Measurements from ENCODE around the gene MGAT2. TPM values are rescaled to one million over a fixed set of nuclear protein-coding genes. Genes with fewer than 3 reads are reported as not detected.

The MGAT2 gene
- polyA plus RNA-seq, 3 donors: 8.9 to 38.0 (median 36.3) TPM

DNA sequence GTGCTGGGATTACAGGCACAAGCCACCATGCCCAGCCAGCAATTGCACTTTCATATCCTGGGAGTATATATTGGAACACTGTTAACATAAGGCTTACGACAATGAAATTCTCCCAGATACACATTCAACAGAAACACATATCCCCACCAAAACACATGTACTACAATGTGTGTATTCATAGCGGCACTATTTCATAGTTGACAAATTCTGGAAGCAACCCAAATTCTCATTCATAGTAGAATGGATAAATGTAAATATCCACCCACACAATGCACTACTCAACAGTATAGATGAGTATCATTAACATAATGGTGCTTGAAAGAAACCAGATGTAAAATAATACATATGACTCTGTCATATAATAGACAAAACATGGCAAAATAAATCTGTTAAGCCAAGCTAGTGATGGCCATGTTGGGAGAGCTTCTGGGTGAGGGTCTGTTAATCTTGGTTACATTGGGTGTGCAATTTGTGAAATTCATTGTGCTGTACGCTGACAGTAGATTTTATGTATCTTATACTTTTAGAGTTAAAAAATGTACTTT lies 17.0 kb downstream of the MGAT2 start:
- H3K4me3 ChIP-seq (replicated peaks in 1 of 3; ENCODE audit: low read depth in 2 of 3, low read length in 3 of 3): no peak overlapping the region
- H4K20me1 ChIP-seq (ENCODE audit: insufficient read depth, low read length): peaks cover 46% of the 10 kb centered on the region
- H3K36me3 ChIP-seq (replicated peaks in 1 of 2; ENCODE audit: control insufficient read depth in 1 of 2, insufficient read depth in 2 of 2, low read length in 2 of 2): peaks cover 2 to 19% of the 10 kb centered on the region in 2 donors
- H2AFZ ChIP-seq (ENCODE audit: insufficient read depth, low read depth, low read length, poor library complexity, severe bottlenecking): no peak overlapping the region
- no CpG with 5 or more reads among the region's 3 CpGs for WGBS (ENCODE audit: insufficient coverage)
- peaks cover 14 to 18% of the 10 kb centered on the region in 2 donors for H3K36me3 Mint-ChIP-seq
- peaks cover 20 to 32% of the 10 kb centered on the region in 2 donors for H3K4me1 ChIP-seq (ENCODE audit: control insufficient read depth in 1 of 2, insufficient read depth in 2 of 2, low read length in 2 of 2)
- H3K27me3 Mint-ChIP-seq (ENCODE audit: low read depth in 3 of 3): peaks cover 0 to 4% (median 0%) of the 10 kb centered on the region in 3 donors
- no peak overlapping the region for H3K27ac ChIP-seq (ENCODE audit: low read depth in 1 of 2, low read length in 2 of 2)
- intact Hi-C loops (cut with micrococcal nuclease): loop anchor here in 1 of 2 donors (10.0 kb wide), 1 partner anchor 127 kb away; the partner anchor contains the start of gene KLHDC2
- no peak overlapping the region for H3K4me2 ChIP-seq (replicated peaks; ENCODE audit: extremely low read depth, low read length, poor library complexity, severe bottlenecking)
- H3K4me3 Mint-ChIP-seq: no peak overlapping the region
- H3K27me3 ChIP-seq (ENCODE audit: control insufficient read depth in 2 of 2, insufficient read depth in 2 of 2, low read length in 2 of 2): no peaks in the 10 kb centered on the region
- no peak for DNase-seq
- peaks cover 76% of the 10 kb centered on the region for H3K79me2 ChIP-seq (ENCODE audit: insufficient read depth, low read length)
- no peak overlapping the region for H3K9ac ChIP-seq (ENCODE audit: insufficient read depth, low read length, poor library complexity, severe bottlenecking)
- no peak overlapping the region for H3K27ac Mint-ChIP-seq
- peaks cover 40% of the 10 kb centered on the region for H3K4me1 Mint-ChIP-seq
- H3K9me3 Mint-ChIP-seq: no peaks in the 10 kb centered on the region
- TF ChIP-seq, protein P1, sequence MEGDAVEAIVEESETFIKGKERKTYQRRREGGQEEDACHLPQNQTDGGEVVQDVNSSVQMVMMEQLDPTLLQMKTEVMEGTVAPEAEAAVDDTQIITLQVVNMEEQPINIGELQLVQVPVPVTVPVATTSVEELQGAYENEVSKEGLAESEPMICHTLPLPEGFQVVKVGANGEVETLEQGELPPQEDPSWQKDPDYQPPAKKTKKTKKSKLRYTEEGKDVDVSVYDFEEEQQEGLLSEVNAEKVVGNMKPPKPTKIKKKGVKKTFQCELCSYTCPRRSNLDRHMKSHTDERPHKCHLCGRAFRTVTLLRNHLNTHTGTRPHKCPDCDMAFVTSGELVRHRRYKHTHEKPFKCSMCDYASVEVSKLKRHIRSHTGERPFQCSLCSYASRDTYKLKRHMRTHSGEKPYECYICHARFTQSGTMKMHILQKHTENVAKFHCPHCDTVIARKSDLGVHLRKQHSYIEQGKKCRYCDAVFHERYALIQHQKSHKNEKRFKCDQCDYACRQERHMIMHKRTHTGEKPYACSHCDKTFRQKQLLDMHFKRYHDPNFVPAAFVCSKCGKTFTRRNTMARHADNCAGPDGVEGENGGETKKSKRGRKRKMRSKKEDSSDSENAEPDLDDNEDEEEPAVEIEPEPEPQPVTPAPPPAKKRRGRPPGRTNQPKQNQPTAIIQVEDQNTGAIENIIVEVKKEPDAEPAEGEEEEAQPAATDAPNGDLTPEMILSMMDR (IDR thresholded peaks at IDR 0.05): no peak
- H3K9me3 ChIP-seq (replicated peaks in 1 of 2; ENCODE audit: control insufficient read depth in 1 of 2, insufficient read depth in 1 of 2, low read length in 2 of 2): no peaks in the 10 kb centered on the region

DNA sequence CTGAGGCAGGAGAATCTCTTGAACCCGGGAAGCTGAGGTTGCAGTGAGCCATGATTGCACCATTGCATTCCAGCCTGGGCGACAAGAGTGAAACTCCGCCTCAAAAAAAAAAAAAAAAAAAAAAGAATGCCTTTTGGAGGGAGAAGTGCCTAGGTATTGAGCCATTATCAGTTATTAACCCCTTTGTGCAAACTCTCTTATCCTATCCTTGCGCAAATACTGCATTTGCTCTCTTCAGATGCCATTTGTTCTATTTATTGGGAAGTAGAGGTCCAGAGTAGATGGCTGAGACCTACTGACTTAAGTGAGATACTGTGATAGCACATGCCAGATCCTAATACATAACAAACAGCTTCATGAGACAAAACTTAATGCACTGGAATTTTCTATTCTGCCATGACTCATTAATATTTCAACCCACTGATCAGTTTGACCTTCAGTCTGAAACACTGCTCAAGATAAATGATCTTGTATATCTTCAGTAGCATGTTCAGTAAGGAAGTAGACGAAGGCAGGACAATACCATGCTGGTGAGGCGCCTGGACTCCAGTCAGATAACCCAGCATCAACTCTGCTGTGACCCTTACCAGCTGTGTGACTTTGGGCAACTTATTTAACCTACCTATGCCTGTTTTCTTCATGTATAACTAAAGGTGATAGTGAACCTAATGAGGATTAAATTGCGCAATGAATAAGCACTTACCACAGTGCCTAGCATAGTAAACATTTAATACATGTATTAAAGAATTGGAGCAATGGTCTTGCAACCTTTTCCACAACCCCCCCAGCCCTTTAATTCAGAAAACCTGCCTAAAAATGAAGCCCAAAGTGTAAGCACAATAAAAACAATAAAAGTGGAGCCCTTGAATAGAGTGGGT lies 20.2 kb downstream of the MGAT2 start:
- Mint-ChIP-seq H3K4me3 (no peak overlapping the region), H3K27ac (no peak overlapping the region), H3K9me3 (no peaks in the 10 kb centered on the region), H3K36me3 (peaks cover 16 to 18% of the 10 kb centered on the region in 2 donors), H3K4me1 (peaks cover 25% of the 10 kb centered on the region), H3K27me3 (ENCODE audit: low read depth in 3 of 3) (peaks cover 0 to 3% (median 0%) of the 10 kb centered on the region in 3 donors)
- Histone ChIP-seq H3K79me2 (ENCODE audit: insufficient read depth, low read length) (peaks cover 60% of the 10 kb centered on the region), H3K9ac (ENCODE audit: insufficient read depth, low read length, poor library complexity, severe bottlenecking) (no peak overlapping the region), H4K20me1 (ENCODE audit: insufficient read depth, low read length) (peaks cover 39% of the 10 kb centered on the region), H3K36me3 (replicated peaks in 1 of 2; ENCODE audit: control insufficient read depth in 1 of 2, insufficient read depth in 2 of 2, low read length in 2 of 2) (peaks cover 2 to 19% of the 10 kb centered on the region in 2 donors), H3K27ac (ENCODE audit: low read depth in 1 of 2, low read length in 2 of 2) (no peak overlapping the region), H3K9me3 (replicated peaks in 1 of 2; ENCODE audit: control insufficient read depth in 1 of 2, insufficient read depth in 1 of 2, low read length in 2 of 2) (no peaks in the 10 kb centered on the region), H2AFZ (ENCODE audit: insufficient read depth, low read depth, low read length, poor library complexity, severe bottlenecking) (no peak overlapping the region), H3K4me2 (replicated peaks; ENCODE audit: extremely low read depth, low read length, poor library complexity, severe bottlenecking) (no peak overlapping the region), H3K4me1 (ENCODE audit: control insufficient read depth in 1 of 2, insufficient read depth in 2 of 2, low read length in 2 of 2) (peaks cover 5% of the 10 kb centered on the region in 2 donors), H3K27me3 (ENCODE audit: control insufficient read depth in 2 of 2, insufficient read depth in 2 of 2, low read length in 2 of 2) (no peaks in the 10 kb centered on the region), H3K4me3 (replicated peaks in 1 of 3; ENCODE audit: low read depth in 2 of 3, low read length in 3 of 3) (no peak overlapping the region)
- no peak for DNase-seq
- 100% methylated on average over 1 of the region's 7 CpGs for WGBS (ENCODE audit: insufficient coverage)
- intact Hi-C loops (cut with micrococcal nuclease): no loop called here
- TF ChIP-seq, protein P1 (IDR thresholded peaks at IDR 0.05): no peak
